ENCODE results near the gene HSPA4.

- TF ChIP-seq CTCF (conservative IDR thresholded peaks at IDR 0.05; ENCODE audit: low read length) (no peak), EZH2phosphoT487 (IDR thresholded peaks at IDR 0.05; ENCODE audit: borderline replicate concordance) (no peak)
Observed at GRCh38 chr5:133091034-133091433, 39.2 kb downstream of the HSPA4 start.
